H1 (cell line): ENCODE results near the gene ASB13. TPM values are rescaled to one million over a fixed set of nuclear protein-coding genes. Genes with fewer than 3 reads are reported as not detected.

Experiments
- CHD2 ChIP-seq: IDR thresholded peaks from 2 replicates; pipeline ENCODE4 v1.6.1; 2012; ENCODE audit warnings: low read length, improper control_type of control experiment
- EZH2 ChIP-seq: fragments of 200-600 bp; sonication (generic); IDR thresholded peaks from 2 replicates; pipeline ENCODE4 v1.7.1; 2012; ENCODE audit warnings: low read depth, mild to moderate bottlenecking, moderate library complexity, low read length, inconsistent platforms; ENCODE audit not compliant: severe bottlenecking
- polyA plus RNA-seq, 7 experiments: library from polyadenylated mRNA; depleted of rRNA in 3 of 7; stranded (reverse) in 5 of 7; unstranded in 2 of 7; fragments of >200 nt in 5 of 7; fragments of 200-250 nt in 2 of 7; gene quantifications; 1 replicate in 5 of 7; 2 replicates in 1 of 7; 4 replicates in 1 of 7; pipeline versions ENCODE4 v1.2.1 to v1.2.3, GENCODE V29; 2011 to 2013; ENCODE audit warnings: missing spikeins in 2 of 7, mixed read lengths in 2 of 7
- total RNA-seq: library from RNA; stranded (reverse); fragmentation: NEBNext Ultra II Directional; extraction: Animal tissue kit (Norgen Biotek cat#: 25700); gene quantifications from 2 replicates; pipeline ENCODE4 v1.2.1, GENCODE V29; 2021
- TF ChIP-seq, protein P1 (sequence below): IDR thresholded peaks from 2 replicates; pipeline ENCODE4 v1.6.1; 2012; ENCODE audit warnings: inconsistent platforms

ASB13 gene
- total and polyA plus RNA-seq, 2 of the 8 experiments (the other 6 are each of a cell fraction or from before 2014, with no cell fraction given), result 12.3 to 20.2 TPM

- TF ChIP-seq, protein P1, sequence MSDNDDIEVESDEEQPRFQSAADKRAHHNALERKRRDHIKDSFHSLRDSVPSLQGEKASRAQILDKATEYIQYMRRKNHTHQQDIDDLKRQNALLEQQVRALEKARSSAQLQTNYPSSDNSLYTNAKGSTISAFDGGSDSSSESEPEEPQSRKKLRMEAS, result no peak
- TF ChIP-seq EZH2, result no peak
- TF ChIP-seq CHD2, result no peak
Measured at GRCh38 chr10:5625992-5626777, 40.2 kb downstream of the ASB13 start (continued).
